Hematopoietic multipotent progenitor cell (in vitro differentiated cells): ENCODE data around the gene GBA3. TPM values are rescaled to one million over a fixed set of nuclear protein-coding genes. Genes with fewer than 3 reads are reported as not detected.

Source experiments
- DNase-seq, 3 donors: peaks; one replicate each; pipeline ENCODE4 v3.0.0-alpha.2; 2011 to 2015; ENCODE audit warnings: low read depth in 2 of 3, low spot score in 2 of 3
- total RNA-seq: library from RNA; depleted of rRNA; stranded (reverse); fragments of >200 nt; gene quantifications from one replicate; pipeline ENCODE4 v1.2.3, GENCODE V29; 2012

The GBA3 gene
- total RNA-seq, 1 donor, result under 0.01 TPM

- no peak for DNase-seq
These were observed 2.3 kb downstream of the GBA3 start for GRCh38 chr4:22695029-22695428.

- no peak for DNase-seq
These were observed 3.2 kb downstream of the GBA3 start for GRCh38 chr4:22695917-22696316.

- DNase-seq, result no peak
These were observed 11.2 kb downstream of the GBA3 start for GRCh38 chr4:22703912-22704311.

GRCh38 chr4:22707390-22707789 lies 14.7 kb downstream of the GBA3 start:
- no peak for DNase-seq

- no peak for DNase-seq
These were observed 16.2 kb downstream of the GBA3 start for GRCh38 chr4:22708961-22709360.

- DNase-seq, result no peak
These were observed 19.4 kb downstream of the GBA3 start for GRCh38 chr4:22712105-22712504.

GRCh38 chr4:22712529-22712928 lies 19.8 kb downstream of the GBA3 start:
- DNase-seq, result no peak

- no peak for DNase-seq
These were observed 21.1 kb downstream of the GBA3 start for GRCh38 chr4:22713841-22714240.

GRCh38 chr4:22719218-22719617 lies 26.5 kb downstream of the GBA3 start:
- DNase-seq, result no peak

- no peak for DNase-seq
These were observed 27.4 kb downstream of the GBA3 start for GRCh38 chr4:22720091-22720490.

GRCh38 chr4:22721204-22721603 lies 28.5 kb downstream of the GBA3 start:
- DNase-seq, result no peak

- no peak for DNase-seq
These were observed 37.3 kb downstream of the GBA3 start for GRCh38 chr4:22730021-22730420.

GRCh38 chr4:22733816-22734215 lies 41.1 kb downstream of the GBA3 start:
- DNase-seq, result peak in 1 of 3 donors; percentile 26

GRCh38 chr4:22736912-22737311 lies 44.2 kb downstream of the GBA3 start:
- DNase-seq, result no peak

GRCh38 chr4:22739968-22740367 lies 47.2 kb downstream of the GBA3 start:
- no peak for DNase-seq

- DNase-seq, result no peak
These were observed 49.0 kb downstream of the GBA3 start for GRCh38 chr4:22741744-22742143.

- no peak for DNase-seq
These were observed 50.6 kb downstream of the GBA3 start for GRCh38 chr4:22743290-22743689.

- no peak for DNase-seq
These were observed 51.8 kb downstream of the GBA3 start for GRCh38 chr4:22744478-22745062.

GRCh38 chr4:22745234-22745633 lies 52.5 kb downstream of the GBA3 start:
- DNase-seq, result no peak

- DNase-seq, result no peak
These were observed 61.4 kb downstream of the GBA3 start for GRCh38 chr4:22754116-22754515.

GRCh38 chr4:22762548-22762947 lies 69.8 kb downstream of the GBA3 start:
- no peak for DNase-seq

- DNase-seq, result peak in 1 of 3 donors; percentile 19
These were observed 71.4 kb downstream of the GBA3 start for GRCh38 chr4:22764183-22764582.

- no peak for DNase-seq
These were observed 73.3 kb downstream of the GBA3 start for GRCh38 chr4:22766068-22766467.
